H1 (cell line): ENCODE measurements around the gene C19orf53. TPM values are rescaled to one million over a fixed set of nuclear protein-coding genes. Genes with fewer than 3 reads are reported as not detected.
A peak's percentile ranks its signal among the peaks of the same experiment; 100 is the strongest.

Experiments
- CTCF ChIA-PET: fragments of 300-600 bp; sonication (Branson Sonifier 250); formaldehyde crosslinking; loops from one replicate; lab custom pipeline; 2021; ENCODE audit not compliant: partially characterized antibody; lab: Charles Lee
- POLR2A ChIA-PET: fragments of 300-600 bp; sonication (Branson Sonifier 250); formaldehyde crosslinking; loops from one replicate; lab custom pipeline; 2021; ENCODE audit warnings: inconsistent platforms; ENCODE audit not compliant: partially characterized antibody; lab: Charles Lee
- DNase-seq, 2 experiments: peaks; one replicate each; pipeline versions ENCODE4 v3.0.0 to v3.0.0-alpha.2; 2010 to 2022; ENCODE audit warnings: low spot score in 2 of 2, low read depth in 1 of 2, mixed read lengths in 1 of 2
- FAIRE-seq: peaks from 2 replicates; lab custom pipeline; 2011; peaks lifted over from hg19 to GRCh38; lab: Jason Lieb, UNC
- H2AFZ ChIP-seq: 2 replicates; pipeline ENCODE4 v1.8.1; 2012; ENCODE audit warnings: low read length, inconsistent platforms
- H2AK5ac ChIP-seq: 2 replicates; pipeline ENCODE4 v1.6.1; 2013; ENCODE audit warnings: low read depth, low read length
- H2BK120ac ChIP-seq: replicated peaks from 2 replicates; pipeline ENCODE3; 2013; ENCODE audit warnings: low read depth, low read length, inconsistent platforms
- H2BK12ac ChIP-seq: 2 replicates; pipeline ENCODE4 v1.6.1; 2013; ENCODE audit warnings: low read depth, low read length
- H2BK15ac ChIP-seq: 2 replicates; pipeline ENCODE4 v1.6.1; 2013; ENCODE audit warnings: low read length
- H2BK20ac ChIP-seq: 2 replicates; pipeline ENCODE4 v1.6.1; 2013; ENCODE audit warnings: low read length
- H2BK5ac ChIP-seq: 2 replicates; pipeline ENCODE4 v1.6.1; 2013; ENCODE audit warnings: low read depth, low read length
- H3K14ac ChIP-seq: 2 replicates; pipeline ENCODE4 v1.6.1; 2013; ENCODE audit warnings: inconsistent platforms; ENCODE audit not compliant: insufficient read length
- H3K18ac ChIP-seq: 2 replicates; pipeline ENCODE4 v1.6.1; 2013; ENCODE audit warnings: low read length; ENCODE audit errors: extremely low read depth
- H3K23ac ChIP-seq: 2 replicates; pipeline ENCODE4 v1.6.1; 2013; ENCODE audit warnings: inconsistent platforms; ENCODE audit not compliant: insufficient read length
- H3K23me2 ChIP-seq: 2 replicates; pipeline ENCODE4 v1.6.1; 2013; ENCODE audit warnings: low read depth, low read length
- H3K27ac ChIP-seq: 2 replicates; pipeline ENCODE4 v1.6.1; 2011; ENCODE audit warnings: low read depth, low read length, inconsistent platforms
- H3K27me3 ChIP-seq, 4 experiments: replicated peaks in 1 of 4; 1 replicate in 1 of 4; 2 replicates in 3 of 4; pipeline versions ENCODE4 v1.6.1 to v1.8.1; 2011 to 2013; ENCODE audit warnings: low read length in 3 of 4, mild to moderate bottlenecking in 3 of 4, inconsistent platforms in 2 of 4, mixed read lengths in 2 of 4, moderate library complexity in 1 of 4; ENCODE audit not compliant: control insufficient read depth in 3 of 4, insufficient read depth in 3 of 4; ENCODE audit errors: extremely low read depth in 1 of 4
- H3K36me3 ChIP-seq, 4 experiments: 2 replicates each; pipeline versions ENCODE4 v1.6.1 to v1.8.1; 2011 to 2013; ENCODE audit warnings: mild to moderate bottlenecking in 4 of 4, low read length in 3 of 4, moderate library complexity in 2 of 4, control low read depth in 1 of 4, inconsistent platforms in 1 of 4; ENCODE audit not compliant: insufficient read depth in 4 of 4, control insufficient read depth in 2 of 4
- H3K4ac ChIP-seq: replicated peaks from 2 replicates; pipeline ENCODE3; 2013; ENCODE audit warnings: low read length, low read depth, mixed read lengths, inconsistent platforms; ENCODE audit not compliant: insufficient read length
- H3K4me1 ChIP-seq, 4 experiments: replicated peaks in 1 of 4; 1 replicate in 1 of 4; 2 replicates in 3 of 4; pipeline versions ENCODE4 v1.6.1 to v1.8.1; 2011 to 2013; ENCODE audit warnings: low read length in 3 of 4, inconsistent platforms in 2 of 4, mixed read lengths in 1 of 4; ENCODE audit not compliant: insufficient read depth in 4 of 4, control insufficient read depth in 3 of 4
- H3K4me2 ChIP-seq, 2 experiments: 2 replicates each; pipeline versions ENCODE4 v1.6.1 to v1.8.1; 2011 to 2013; ENCODE audit warnings: low read depth in 2 of 2, low read length in 2 of 2, control low read depth in 1 of 2, inconsistent platforms in 1 of 2, mild to moderate bottlenecking in 1 of 2; ENCODE audit not compliant: insufficient read depth in 1 of 2
- H3K4me3 ChIP-seq, 4 experiments: fragments of 200-600, 300-600 bp in 1 of 4; sonication (generic), shearing (Covaris generic), sonication (Bioruptor Twin) in 1 of 4; 2 replicates each; pipeline versions ENCODE4 v1.5.1 to v1.8.1; 2011 to 2016; ENCODE audit warnings: low read length in 4 of 4, low read depth in 3 of 4, control low read depth in 2 of 4, inconsistent platforms in 2 of 4, mild to moderate bottlenecking in 2 of 4, mixed read lengths in 1 of 4, moderate library complexity in 1 of 4; ENCODE audit not compliant: insufficient read depth in 2 of 4; ENCODE audit errors: extremely low read depth in 1 of 4
- H3K56ac ChIP-seq: replicated peaks from 2 replicates; pipeline ENCODE3; 2013; ENCODE audit warnings: low read depth, mild to moderate bottlenecking, mixed read lengths, low read length, inconsistent platforms; ENCODE audit not compliant: insufficient read length
- H3K79me1 ChIP-seq: 2 replicates; pipeline ENCODE4 v1.6.1; 2013; ENCODE audit warnings: low read depth, low read length, control low read depth
- H3K79me2 ChIP-seq, 2 experiments: 2 replicates each; pipeline versions ENCODE4 v1.6.1 to v1.8.1; 2012 to 2013; ENCODE audit warnings: low read length in 2 of 2, mild to moderate bottlenecking in 2 of 2, inconsistent platforms in 1 of 2; ENCODE audit not compliant: insufficient read depth in 2 of 2, control insufficient read depth in 1 of 2
- H3K9ac ChIP-seq, 4 experiments: replicated peaks in 1 of 4; 1 replicate in 1 of 4; 2 replicates in 3 of 4; pipeline versions ENCODE4 v1.6.1 to v1.8.1; 2011 to 2013; ENCODE audit warnings: low read depth in 3 of 4, low read length in 3 of 4, control low read depth in 2 of 4, mild to moderate bottlenecking in 2 of 4, moderate library complexity in 2 of 4, inconsistent platforms in 1 of 4; ENCODE audit errors: extremely low read depth in 1 of 4
- H3K9me3 ChIP-seq, 2 experiments: 2 replicates each; pipeline versions ENCODE4 v1.6.1 to v1.8.1; 2012 to 2013; ENCODE audit warnings: mild to moderate bottlenecking in 2 of 2, moderate library complexity in 2 of 2, control low read depth in 1 of 2, inconsistent platforms in 1 of 2, low read depth in 1 of 2, low read length in 1 of 2, mixed read lengths in 1 of 2; ENCODE audit not compliant: insufficient read depth in 2 of 2
- H4K20me1 ChIP-seq, 2 experiments: replicated peaks in 1 of 2; 2 replicates each; pipeline versions ENCODE3 to v1.8.1; 2011 to 2013; ENCODE audit warnings: inconsistent platforms in 2 of 2, low read length in 2 of 2, mild to moderate bottlenecking in 1 of 2; ENCODE audit not compliant: insufficient read depth in 2 of 2, control insufficient read depth in 1 of 2
- H4K5ac ChIP-seq: 2 replicates; pipeline ENCODE4 v1.6.1; 2013; ENCODE audit warnings: low read length, low read depth, mixed read lengths, inconsistent platforms; ENCODE audit not compliant: insufficient read length
- H4K8ac ChIP-seq: 2 replicates; pipeline ENCODE4 v1.8.0; 2013; ENCODE audit warnings: mild to moderate bottlenecking, moderate library complexity, low read length, inconsistent platforms; ENCODE audit not compliant: insufficient read depth; ENCODE audit errors: extremely low read depth
- H4K91ac ChIP-seq: replicated peaks from 2 replicates; pipeline ENCODE3; 2013; ENCODE audit warnings: low read length, mixed read lengths, inconsistent platforms; ENCODE audit not compliant: insufficient read length
- GTF2F1 ChIP-seq: IDR thresholded peaks from 2 replicates; pipeline ENCODE4 v1.6.1; 2012; ENCODE audit warnings: low read depth, low read length, improper control_type of control experiment, borderline replicate concordance
- JUN ChIP-seq: IDR thresholded peaks from 2 replicates; pipeline ENCODE4 v1.6.1; 2011; ENCODE audit warnings: low read depth, mild to moderate bottlenecking, improper control_type of control experiment, low read length
- PHF8 ChIP-seq: fragments of 200-600 bp; sonication (generic); conservative IDR thresholded peaks from 2 replicates; pipeline ENCODE4 v1.7.1; 2012; ENCODE audit warnings: low read depth, mild to moderate bottlenecking, inconsistent platforms, low read length, moderate library complexity
- RNF2 ChIP-seq: fragments of 200-900, 300-1000 bp; sonication (generic); IDR thresholded peaks from 2 replicates; pipeline ENCODE4 v1.7.1; 2016; ENCODE audit warnings: borderline replicate concordance, low read depth, mild to moderate bottlenecking, antibody characterized with exemption, low read length; ENCODE audit not compliant: poor library complexity, severe bottlenecking; ENCODE audit errors: missing control alignments
- SIN3A ChIP-seq, 2 experiments: IDR thresholded peaks in 1 of 2; conservative IDR thresholded peaks in 1 of 2; 2 replicates each; pipeline ENCODE4 v1.6.1; 2011 to 2012; ENCODE audit warnings: low read length in 2 of 2, improper control_type of control experiment in 1 of 2, low read depth in 1 of 2, mild to moderate bottlenecking in 1 of 2
- TEAD4 ChIP-seq: IDR thresholded peaks from 2 replicates; pipeline ENCODE4 v1.6.1; 2012; ENCODE audit warnings: low read depth, low read length, inconsistent platforms, mixed read lengths
- WGBS, 2 experiments: shearing (Covaris generic) in 1 of 2; methylation state at CpG; one replicate each; pipeline versions ENCODE4 v1.1.6 to v1.1.7; 2013 to 2015; ENCODE audit warnings: low lambda C conversion rate in 2 of 2, mixed read lengths in 2 of 2, inconsistent platforms in 1 of 2, low coverage in 1 of 2, missing lambda C conversion rate in 1 of 2; ENCODE audit not compliant: insufficient replicate concordance in 2 of 2, insufficient coverage in 1 of 2, insufficient read length in 1 of 2; ENCODE audit errors: extremely low coverage in 1 of 2, missing lambda C conversion rate in 1 of 2; 5-methylcytosine and 5-hydroxymethylcytosine counted together
- polyA plus RNA-seq, 7 experiments: library from polyadenylated mRNA; depleted of rRNA in 3 of 7; stranded (reverse) in 5 of 7; unstranded in 2 of 7; fragments of >200 nt in 5 of 7; fragments of 200-250 nt in 2 of 7; gene quantifications; 1 replicate in 5 of 7; 2 replicates in 1 of 7; 4 replicates in 1 of 7; pipeline versions ENCODE4 v1.2.1 to v1.2.3, GENCODE V29; 2011 to 2013; ENCODE audit warnings: missing spikeins in 2 of 7, mixed read lengths in 2 of 7
- total RNA-seq: library from RNA; stranded (reverse); fragmentation: NEBNext Ultra II Directional; extraction: Animal tissue kit (Norgen Biotek cat#: 25700); gene quantifications from 2 replicates; pipeline ENCODE4 v1.2.1, GENCODE V29; 2021

The C19orf53 gene
- total and polyA plus RNA-seq, 2 of the 8 experiments (the other 6 are each of a cell fraction or from before 2014, with no cell fraction given): 104 to 169 TPM

- H4K20me1 ChIP-seq: peaks cover 0 to 7% of the 10 kb centered on the region in 2 experiments
- H2BK20ac ChIP-seq: no peak overlapping the region
- no peaks in the 10 kb centered on the region for H3K9me3 ChIP-seq
- H2AFZ ChIP-seq: no peak overlapping the region
- no peak overlapping the region for H2BK12ac ChIP-seq
- H3K18ac ChIP-seq: no peak overlapping the region
- H3K79me1 ChIP-seq: peaks cover 5% of the 10 kb centered on the region; the same call in 1 of the 2 replicates
- H2AK5ac ChIP-seq: no peak overlapping the region
- H3K9ac ChIP-seq: no peak overlapping the region
- FAIRE-seq (no peak), DNase-seq (no peak)
- H3K4me1 ChIP-seq: peaks cover 0 to 3% (median 1%) of the 10 kb centered on the region in 4 experiments; a peak in 3 of 7 replicates
- H4K5ac ChIP-seq: no peak overlapping the region
- no peak overlapping the region for H4K91ac ChIP-seq
- H3K27me3 ChIP-seq: no peaks in the 10 kb centered on the region; a peak in 2 of 7 replicates
- POLR2A ChIA-PET: interaction anchor here (1.4 to 6.6 kb wide), 5 partner anchors 8 to 79 kb away, joined by 3 to 56 read pairs (median 11); partner anchors contain the start of genes C19orf53 and ZSWIM4
- H2BK15ac ChIP-seq: 0 out of 2 replicates have a peak overlapping the region, but pooled peaks have one; percentile 20
- CTCF ChIA-PET: interaction anchor here (0.6 to 6.6 kb wide), 7 partner anchors 13 to 79 kb away, joined by 3 to 70 read pairs (median 5); partner anchors contain the start of gene ZSWIM4
- no peak overlapping the region for H3K14ac ChIP-seq
- no peaks in the 10 kb centered on the region for H3K79me2 ChIP-seq
- H2BK5ac ChIP-seq: no peak overlapping the region
- H3K4me3 ChIP-seq: no peak overlapping the region
- H3K4me2 ChIP-seq: no peak overlapping the region
- H3K23me2 ChIP-seq: no peaks in the 10 kb centered on the region
- WGBS, 2 experiments: 93% methylated on average over 8 of the region's 8 CpGs; no CpG with 5 or more reads in 1 of the 2 experiments
- H3K27ac ChIP-seq: no peak overlapping the region
- H3K56ac ChIP-seq: no peak overlapping the region
- H2BK120ac ChIP-seq: no peak overlapping the region
- H3K23ac ChIP-seq: no peak overlapping the region
- H4K8ac ChIP-seq: no peak overlapping the region
- peaks cover 11 to 21% (median 18%) of the 10 kb centered on the region in 4 experiments for H3K36me3 ChIP-seq
- H3K4ac ChIP-seq: no peak overlapping the region
- TF ChIP-seq SIN3A (conservative IDR thresholded peaks at IDR 0.05 in 1 of 2, IDR thresholded peaks at IDR 0.05 in 1 of 2; ENCODE audit: low read depth in 1 of 2, low read length in 2 of 2) (no peak), JUN (no peak), GTF2F1 (no peak), TEAD4 (no peak), PHF8 (no peak), RNF2 (no peak)
Observed at GRCh38 chr19:13782537-13782936, 8.3 kb downstream of the C19orf53 start.
